Heart right ventricle (tissue), 16 donors: ENCODE measurements around the gene CTSA. TPM values are rescaled to one million over a fixed set of nuclear protein-coding genes. Genes with fewer than 3 reads are reported as not detected.

ENCODE experiments used
- ATAC-seq, 8 donors: fragments of 200-7000 bp; cut with Tn5 transposase; one replicate each; pipeline ENCODE4 v1.9.1; 2020; ENCODE audit warnings: mild to moderate bottlenecking in 8 of 8, moderate library complexity in 8 of 8, moderate number of reproducible peaks in 1 of 8
- DNase-seq, 2 donors: peaks; one replicate each; pipeline ENCODE4 v3.0.0-alpha.2; 2020
- H3K27ac ChIP-seq, 10 donors: fragments of 200-600 bp; sonication (generic) in 2 of 10; one replicate each; pipeline versions ENCODE4 v1.5.0 to v1.8.0; 2020 to 2022; ENCODE audit warnings: mild to moderate bottlenecking in 3 of 10
- H3K27me3 ChIP-seq, 7 donors: fragments of 200-600 bp; one replicate each; pipeline ENCODE4 v1.8.0; 2021 to 2022; ENCODE audit warnings: mild to moderate bottlenecking in 2 of 7
- H3K36me3 ChIP-seq, 9 donors: fragments of 200-600 bp; sonication (generic) in 1 of 9; one replicate each; pipeline versions ENCODE4 v1.5.0 to v1.8.0; 2020 to 2022; ENCODE audit warnings: mild to moderate bottlenecking in 2 of 9
- H3K4me1 ChIP-seq, 9 donors: fragments of 200-600 bp; sonication (generic) in 1 of 9; one replicate each; pipeline versions ENCODE4 v1.5.0 to v1.8.0; 2020 to 2022; ENCODE audit warnings: mild to moderate bottlenecking in 4 of 9
- H3K4me3 ChIP-seq, 10 donors: fragments of 200-600 bp; sonication (generic) in 2 of 10; one replicate each; pipeline versions ENCODE4 v1.5.0 to v1.8.0; 2020 to 2022; ENCODE audit warnings: mild to moderate bottlenecking in 7 of 10, moderate library complexity in 2 of 10
- H3K9me3 ChIP-seq, 11 donors: fragments of 200-600 bp in 10 of 11; sonication (generic) in 2 of 11; one replicate each; pipeline versions ENCODE4 v1.5.0 to v1.8.0; 2013 to 2022; ENCODE audit warnings: mild to moderate bottlenecking in 2 of 11, control low read depth in 1 of 11, moderate library complexity in 1 of 11
- CTCF ChIP-seq, 9 donors: fragments of 200-600 bp; sonication (generic) in 2 of 9; IDR thresholded peaks; one replicate each; pipeline versions ENCODE4 v1.5.0 to v1.8.0; 2021 to 2022; ENCODE audit warnings: antibody characterized with exemption in 9 of 9, mild to moderate bottlenecking in 5 of 9, moderate library complexity in 1 of 9
- WGBS, 2 donors: extraction: QIAGEN DNeasy Blood & Tissue Kit; methylation state at CpG; one replicate each; pipeline ENCODE4 v1.1.7; 2013; ENCODE audit warnings: inconsistent platforms in 1 of 2; 5-methylcytosine and 5-hydroxymethylcytosine counted together
- intact Hi-C, 10 donors: fragments of 100-400 bp; cut with DNase I; formaldehyde crosslinking; loops; one replicate each; pipeline versions ENCODE4 v1.11.1 to v1.14.2; 2022
- polyA plus RNA-seq, 2 donors: library from polyadenylated mRNA; stranded (reverse); fragments of 200-250 nt; gene quantifications; one replicate each; pipeline ENCODE4 v1.2.3, GENCODE V29; 2013
- total RNA-seq, 10 donors: library from RNA; stranded (reverse); fragmentation: NEBNext Ultra II Directional in 3 of 10; extraction: Animal tissue kit (Norgen Biotek cat#: 25700) in 3 of 10; gene quantifications; one replicate each; pipeline versions ENCODE4 v1.2.1 to v1.2.4, GENCODE V29; 2021 to 2023
- donor health status: Arrhythmogenic right ventricular cardiomyopathy.
- donor health status: ischemic (EF 13 %, LVEDD 7.1; RV severe dilation, severe dysfunction).
- donor health status: healthy with polysubstance abuse.
- donor health status: DM: no; HTN: yes; CAD: no.
- donor health status: DM: no; HTN: no; CAD: no.
- donor health status: ischemic (EF 25% LVEDD 6.9; RV normal size, moderate dysfunction).
- donor health status: ischemic (EF 25% LVEDD 5.7; RV mildly dilated, moderate dysfunction).
- donor health status: healthy.
- donor health status: DM: yes; HTN: yes; CAD: no.
- donor health status: Ischemic cardiomyopathy.
- donor health status: ischemic (EF 35%, LVEDD 5.7; RV mildly dilated, moderate dysfunction).
- donor health status: nonischemic (EF 11% LVEDD 7.7; RV severe dilation, severe dysfunction).
- donor health status: DM: yes; HTN: yes; CAD: no.
- donor health status: PGD.
- donor health status: ischemic (EF 29% LVEDD 5.4; RV normal size, mild dysfunction).
- donor health status: nonischemic (EF 23%, LVEDD 6.1; RV moderate dilation, normal function).

The CTSA gene
- total and polyA plus RNA-seq, 12 donors: 75.1 to 173 (median 102) TPM

GRCh38 chr20:45893831-45894230, 2.7 kb downstream of the CTSA start:
- Histone ChIP-seq H3K9me3 (no peaks in the 10 kb centered on the region), H3K36me3 (peaks cover 0 to 67% (median 55%) of the 10 kb centered on the region in 9 donors), H3K4me1 (peaks cover 10 to 45% (median 27%) of the 10 kb centered on the region in 9 donors), H3K4me3 (no peak overlapping the region), H3K27ac (no peak overlapping the region), H3K27me3 (no peaks in the 10 kb centered on the region)
- WGBS, 2 donors: 94 to 96% methylated on average over 4 of the region's 4 CpGs
- no peak for DNase-seq
- no peak for TF ChIP-seq CTCF (IDR thresholded peaks at IDR 0.05)
- intact Hi-C loops: loop anchor here in 2 of 10 donors (2.0 to 10.0 kb wide), 3 partner anchors 39 to 73 kb away; no protein-coding TSS in a partner anchor
- no peak for ATAC-seq

- intact Hi-C loops: loop anchor here in 2 of 10 donors (5.0 to 10.0 kb wide), 2 partner anchors 70 to 73 kb away; no protein-coding TSS in a partner anchor
- Histone ChIP-seq H3K4me1 (peaks cover 8 to 38% (median 20%) of the 10 kb centered on the region in 9 donors), H3K27me3 (no peaks in the 10 kb centered on the region), H3K36me3 (peaks cover 0 to 74% (median 60%) of the 10 kb centered on the region in 9 donors), H3K9me3 (no peaks in the 10 kb centered on the region), H3K4me3 (no peak overlapping the region), H3K27ac (no peak overlapping the region)
- ATAC-seq: no peak
- 79 to 85% methylated on average over 12 of the region's 12 CpGs for WGBS, 2 donors
- DNase-seq: no peak
- no peak for TF ChIP-seq CTCF (IDR thresholded peaks at IDR 0.05)
Measured at GRCh38 chr20:45894797-45895196, 3.7 kb downstream of the CTSA start.

GRCh38 chr20:45896641-45897161, 5.6 kb downstream of the CTSA start:
- Histone ChIP-seq H3K9me3 (no peaks in the 10 kb centered on the region), H3K4me3 (no peak overlapping the region), H3K36me3 (peaks cover 0 to 93% (median 66%) of the 10 kb centered on the region in 9 donors), H3K27me3 (no peaks in the 10 kb centered on the region), H3K4me1 (peaks cover 5 to 24% (median 13%) of the 10 kb centered on the region in 9 donors), H3K27ac (no peak overlapping the region)
- DNase-seq (no peak), ATAC-seq (no peak)
- WGBS, 2 donors: 93 to 95% methylated on average over 14 of the region's 14 CpGs
- intact Hi-C loops: loop anchor here in 1 of 10 donors (10.0 kb wide), 1 partner anchor 68 kb away; no protein-coding TSS in a partner anchor
- no peak for TF ChIP-seq CTCF (IDR thresholded peaks at IDR 0.05)

- no peak overlapping the region for H3K4me3 ChIP-seq
- WGBS, 2 donors: 75 to 84% methylated on average over 2 of the region's 2 CpGs
- no peaks in the 10 kb centered on the region for H3K9me3 ChIP-seq
- no peak for DNase-seq
- TF ChIP-seq CTCF (IDR thresholded peaks at IDR 0.05): no peak
- H3K4me1 ChIP-seq: peaks cover 0 to 18% (median 7%) of the 10 kb centered on the region in 9 donors
- no peak for ATAC-seq
- H3K27ac ChIP-seq: no peak overlapping the region
- intact Hi-C loops: loop anchor here in 1 of 10 donors (10.0 kb wide), 1 partner anchor 68 kb away; no protein-coding TSS in a partner anchor
- H3K36me3 ChIP-seq: peaks cover 0 to 99% (median 69%) of the 10 kb centered on the region in 9 donors
- no peaks in the 10 kb centered on the region for H3K27me3 ChIP-seq
Measured at GRCh38 chr20:45897289-45897688, 6.2 kb downstream of the CTSA start.
